GM12878 (cell line): Measurements from ENCODE around the gene BGLAP. TPM values are rescaled to one million over a fixed set of nuclear protein-coding genes. Genes with fewer than 3 reads are reported as not detected.

Experiments used
- IKZF2 ChIP-seq, 2 experiments: fragments of 450-650 bp; IDR thresholded peaks; 2 replicates each; pipeline ENCODE4 v1.6.1; 2017; ENCODE audit warnings: mild to moderate bottlenecking in 2 of 2, moderate library complexity in 2 of 2
- JUNB ChIP-seq: IDR thresholded peaks from 2 replicates; pipeline ENCODE4 v1.6.1; 2016; ENCODE audit warnings: antibody characterized with exemption, mild to moderate bottlenecking
- PRDM15 ChIP-seq: fragments of 450-650 bp; formaldehyde crosslinking; IDR thresholded peaks from 2 replicates; pipeline ENCODE4 v1.4.0; 2020; ENCODE audit warnings: mild to moderate bottlenecking, moderate library complexity
- RELA ChIP-seq: fragments of 450-650 bp; IDR thresholded peaks from 2 replicates; pipeline ENCODE4 v1.8.0; 2014; ENCODE audit warnings: borderline replicate concordance; ENCODE audit not compliant: partially characterized antibody
- REST ChIP-seq: IDR thresholded peaks from 2 replicates; pipeline ENCODE4 v1.6.1; 2012; ENCODE audit warnings: mild to moderate bottlenecking, low read depth, low read length
- SREBF2 ChIP-seq: IDR thresholded peaks from 2 replicates; pipeline ENCODE4 v1.6.1; 2012; ENCODE audit warnings: mild to moderate bottlenecking, low read length
- STAT3 ChIP-seq: IDR thresholded peaks from 2 replicates; pipeline ENCODE4 v1.6.1; 2011; ENCODE audit warnings: low read depth, low read length, improper control_type of control experiment
- ZBTB11 ChIP-seq: fragments of 450-650 bp; formaldehyde crosslinking; IDR thresholded peaks from 2 replicates; pipeline ENCODE4 v1.5.0; 2022; ENCODE audit warnings: mild to moderate bottlenecking, missing genetic modification characterization
- ZNF217 ChIP-seq: fragments of 450-650 bp; IDR thresholded peaks from 2 replicates; pipeline ENCODE4 v1.6.1; 2017; ENCODE audit warnings: antibody characterized with exemption, mild to moderate bottlenecking
- polyA plus RNA-seq, 11 experiments: library from polyadenylated mRNA; depleted of rRNA in 4 of 11; unstranded in 6 of 11; stranded (reverse) in 5 of 11; fragments of >200 nt; fragmentation: Nextera tagmentation in 4 of 11; fragmentation: Illumina TruSeq in 1 of 11; extraction: Ambion mirVana in 4 of 11; extraction: Trizol in 1 of 11; gene quantifications; 1 replicate in 1 of 11; 2 replicates in 10 of 11; pipeline versions ENCODE4 v1.2.1 to v1.2.3, GENCODE V29; 2011 to 2016; ENCODE audit warnings: inconsistent platforms in 2 of 11, missing spikeins in 2 of 11, low read depth in 1 of 11
- total RNA-seq, 4 experiments: library from RNA; depleted of rRNA in 3 of 4; stranded (reverse); fragments of >200 nt in 3 of 4; fragmentation: Illumina TruSeq in 1 of 4; extraction: Trizol in 1 of 4; gene quantifications; 2 replicates each; pipeline versions ENCODE4 v1.2.1 to v1.2.3, GENCODE V29; 2013 to 2021

BGLAP gene
- total and polyA plus RNA-seq, 10 of the 15 experiments (the other 5 are each of a cell fraction or from before 2014, with no cell fraction given), result 0.20 to 1.8 (median 0.40) TPM; not detected in 3

- TF ChIP-seq JUNB (no peak), SREBF2 (no peak), RELA (no peak), IKZF2 (IDR thresholded peaks at IDR 0.05) (no peak), PRDM15 (CRISPR knock-in tag) (no peak), ZNF217 (no peak), STAT3 (no peak), REST (no peak), ZBTB11 (CRISPR knock-in tag) (no peak)
Observed at GRCh38 chr1:156249593-156249992, 7.6 kb downstream of the BGLAP start (continued).
